Ascending aorta (tissue), 2 donors: Measurements from ENCODE around the gene DIPK1A. TPM values are rescaled to one million over a fixed set of nuclear protein-coding genes. Genes with fewer than 3 reads are reported as not detected.

Source experiments
- DNase-seq, 2 donors: peaks; one replicate each; pipeline ENCODE4 v3.0.0-alpha.2; 2019; ENCODE audit warnings: low spot score in 2 of 2
- H3K27ac ChIP-seq, 2 donors: fragments of 200-600 bp; sonication (generic); one replicate each; pipeline ENCODE4 v1.5.1; 2016 to 2017; ENCODE audit warnings: mild to moderate bottlenecking in 1 of 2
- H3K27me3 ChIP-seq: fragments of 200-600 bp; sonication (generic); one replicate; pipeline ENCODE4 v1.5.1; 2017
- H3K36me3 ChIP-seq, 2 donors: fragments of 200-600 bp; sonication (generic); one replicate each; pipeline ENCODE4 v1.5.1; 2016
- H3K4me1 ChIP-seq, 2 donors: fragments of 200-600 bp; sonication (generic); one replicate each; pipeline ENCODE4 v1.5.1; 2016 to 2017; ENCODE audit warnings: mild to moderate bottlenecking in 1 of 2
- H3K4me3 ChIP-seq, 2 donors: fragments of 200-600 bp; sonication (generic); one replicate each; pipeline ENCODE4 v1.5.1; 2016 to 2017; ENCODE audit warnings: mild to moderate bottlenecking in 1 of 2
- H3K9me3 ChIP-seq, 2 donors: fragments of 200-600 bp; sonication (generic); one replicate each; pipeline ENCODE4 v1.5.1; 2016
- intact Hi-C: fragments of 100-400 bp; cut with DNase I; formaldehyde crosslinking; loops from one replicate; pipeline ENCODE4 v1.15.1; 2023
- total RNA-seq: library from RNA; depleted of rRNA; stranded (reverse); fragments of >200 nt; gene quantifications from one replicate; pipeline ENCODE4 v1.1.0, GENCODE V29; 2016
- TF ChIP-seq, protein P1 (sequence below), 3 experiments: fragments of 200-600 bp in 2 of 3; fragments of 450-650 bp in 1 of 3; sonication (generic) in 2 of 3; IDR thresholded peaks; one replicate each; pipeline ENCODE4 v1.5.1; 2016 to 2019; ENCODE audit warnings: antibody characterized with exemption in 3 of 3, mild to moderate bottlenecking in 1 of 3, moderate library complexity in 1 of 3

Gene DIPK1A
- total RNA-seq, 1 donor from 2014 or later = 7.0 TPM

- H3K4me1 ChIP-seq = no peaks in the 10 kb centered on the region
- no peak for DNase-seq
- no peaks in the 10 kb centered on the region for H3K9me3 ChIP-seq
- TF ChIP-seq, protein P1, sequence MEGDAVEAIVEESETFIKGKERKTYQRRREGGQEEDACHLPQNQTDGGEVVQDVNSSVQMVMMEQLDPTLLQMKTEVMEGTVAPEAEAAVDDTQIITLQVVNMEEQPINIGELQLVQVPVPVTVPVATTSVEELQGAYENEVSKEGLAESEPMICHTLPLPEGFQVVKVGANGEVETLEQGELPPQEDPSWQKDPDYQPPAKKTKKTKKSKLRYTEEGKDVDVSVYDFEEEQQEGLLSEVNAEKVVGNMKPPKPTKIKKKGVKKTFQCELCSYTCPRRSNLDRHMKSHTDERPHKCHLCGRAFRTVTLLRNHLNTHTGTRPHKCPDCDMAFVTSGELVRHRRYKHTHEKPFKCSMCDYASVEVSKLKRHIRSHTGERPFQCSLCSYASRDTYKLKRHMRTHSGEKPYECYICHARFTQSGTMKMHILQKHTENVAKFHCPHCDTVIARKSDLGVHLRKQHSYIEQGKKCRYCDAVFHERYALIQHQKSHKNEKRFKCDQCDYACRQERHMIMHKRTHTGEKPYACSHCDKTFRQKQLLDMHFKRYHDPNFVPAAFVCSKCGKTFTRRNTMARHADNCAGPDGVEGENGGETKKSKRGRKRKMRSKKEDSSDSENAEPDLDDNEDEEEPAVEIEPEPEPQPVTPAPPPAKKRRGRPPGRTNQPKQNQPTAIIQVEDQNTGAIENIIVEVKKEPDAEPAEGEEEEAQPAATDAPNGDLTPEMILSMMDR (IDR thresholded peaks at IDR 0.05) = no peak
- H3K27me3 ChIP-seq = no peaks in the 10 kb centered on the region
- H3K4me3 ChIP-seq = no peak overlapping the region
- intact Hi-C loops = no loop called here
- H3K36me3 ChIP-seq = peaks cover 16 to 17% of the 10 kb centered on the region in 2 donors
- H3K27ac ChIP-seq = no peak overlapping the region
These were observed 113.1 kb downstream of the DIPK1A start for GRCh38 chr1:92848201-92848600.

- intact Hi-C loops = no loop called here
- TF ChIP-seq, protein P1 (IDR thresholded peaks at IDR 0.05) = no peak
- no peak for DNase-seq
- no peaks in the 10 kb centered on the region for H3K27me3 ChIP-seq
- no peak overlapping the region for H3K4me3 ChIP-seq
- no peaks in the 10 kb centered on the region for H3K4me1 ChIP-seq
- H3K27ac ChIP-seq = no peak overlapping the region
- no peaks in the 10 kb centered on the region for H3K9me3 ChIP-seq
- peaks cover 37 to 39% of the 10 kb centered on the region in 2 donors for H3K36me3 ChIP-seq
These were observed 115.4 kb downstream of the DIPK1A start for GRCh38 chr1:92845908-92846307.

DNA sequence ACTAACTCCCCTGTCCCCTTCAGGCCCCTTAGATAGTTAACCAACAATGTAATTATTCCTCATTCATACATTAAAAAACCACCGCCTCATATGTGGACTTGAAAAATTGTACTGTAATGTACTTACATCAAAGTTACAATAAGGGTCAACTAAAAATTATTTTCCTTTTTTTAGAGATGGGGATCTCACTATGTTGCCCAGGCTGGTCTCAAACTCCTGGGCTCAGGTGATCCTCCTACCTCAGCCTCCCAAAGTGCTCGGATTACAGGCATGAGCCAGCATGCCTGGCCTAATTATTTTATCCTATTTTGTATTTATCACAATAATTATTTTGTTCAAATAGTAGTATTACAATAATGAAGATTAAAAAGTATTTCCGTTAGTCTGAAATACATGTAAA lies 116.8 kb downstream of the DIPK1A start:
- H3K9me3 ChIP-seq = no peaks in the 10 kb centered on the region
- H3K36me3 ChIP-seq = peaks cover 39 to 46% of the 10 kb centered on the region in 2 donors
- H3K27me3 ChIP-seq = no peaks in the 10 kb centered on the region
- H3K27ac ChIP-seq = no peak overlapping the region
- H3K4me3 ChIP-seq = no peak overlapping the region
- intact Hi-C loops = no loop called here
- TF ChIP-seq, protein P1 (IDR thresholded peaks at IDR 0.05) = no peak
- DNase-seq = no peak
- H3K4me1 ChIP-seq = no peaks in the 10 kb centered on the region

- Histone ChIP-seq H3K4me3 (no peak overlapping the region), H3K27me3 (no peaks in the 10 kb centered on the region), H3K9me3 (no peaks in the 10 kb centered on the region), H3K36me3 (peaks cover 37 to 47% of the 10 kb centered on the region in 2 donors), H3K4me1 (no peaks in the 10 kb centered on the region), H3K27ac (no peak overlapping the region)
- intact Hi-C loops = no loop called here
- TF ChIP-seq, protein P1 (IDR thresholded peaks at IDR 0.05) = no peak
- DNase-seq = no peak
These were observed 117.6 kb downstream of the DIPK1A start for GRCh38 chr1:92843429-92844352.

GRCh38 chr1:92843046-92843423 lies 118.2 kb downstream of the DIPK1A start:
- Histone ChIP-seq H3K27me3 (no peaks in the 10 kb centered on the region), H3K4me3 (no peak overlapping the region), H3K4me1 (no peaks in the 10 kb centered on the region), H3K27ac (no peak overlapping the region), H3K36me3 (peaks cover 42 to 53% of the 10 kb centered on the region in 2 donors), H3K9me3 (no peaks in the 10 kb centered on the region)
- DNase-seq = no peak
- intact Hi-C loops = no loop called here
- TF ChIP-seq, protein P1 (IDR thresholded peaks at IDR 0.05) = no peak
